ENCODE results near the gene TUBG1. TPM values are rescaled to one million over a fixed set of nuclear protein-coding genes. Genes with fewer than 3 reads are reported as not detected.

Gene TUBG1
- polyA plus RNA-seq, 1 of the 3 experiments (the other 2 are of a cell fraction): 145 TPM

GRCh38 chr17:42598905-42599304, 10.6 kb upstream of the TUBG1 start:
- Histone ChIP-seq H3K4me3 (ENCODE audit: low read depth in 2 of 2, low read length in 1 of 2) (no peak overlapping the region), H3F3A (replicated peaks; ENCODE audit: insufficient read depth) (peaks cover 6% of the 10 kb centered on the region), H3K36me3 (replicated peaks in 1 of 2; ENCODE audit: control insufficient read depth in 1 of 2, insufficient read depth in 2 of 2, low read length in 1 of 2) (peaks cover 0 to 17% of the 10 kb centered on the region in 2 experiments), H3K9me2 (no peaks in the 10 kb centered on the region), H3K27ac (ENCODE audit: low read depth in 2 of 2, low read length in 1 of 2) (no peak overlapping the region), H4K20me1 (ENCODE audit: insufficient read depth) (peaks cover 30% of the 10 kb centered on the region), H3K4me2 (no peak overlapping the region), H3K9ac (no peak overlapping the region), H2AFZ (ENCODE audit: low read depth) (no peak overlapping the region), H3K4me1 (ENCODE audit: control insufficient read depth in 1 of 2, insufficient read depth in 2 of 2, low read depth in 1 of 2, low read length in 1 of 2) (no peaks in the 10 kb centered on the region), H3K27me3 (ENCODE audit: insufficient read depth) (no peaks in the 10 kb centered on the region), H3K79me2 (ENCODE audit: insufficient read depth) (peaks cover 94% of the 10 kb centered on the region), H3K9me3 (no peaks in the 10 kb centered on the region)
- 92% methylated on average over 2 of the region's 2 CpGs for WGBS (ENCODE audit: low lambda C conversion rate)
- ChIA-PET POLR2A (interaction anchor here (0.9 to 2.1 kb wide), 3 partner anchors 10 to 80 kb away, joined by 3 to 11 read pairs (median 3); partner anchors contain the start of genes MLX, RETREG3 and TUBG1), CTCF (interaction anchor here (0.8 to 4.5 kb wide), 4 partner anchors 9 to 82 kb away, joined by 3 to 33 read pairs (median 6); partner anchors contain the start of gene PSMC3IP)
- DNase-seq: no peak
- TF ChIP-seq RXRA (IDR thresholded peaks at IDR 0.05; ENCODE audit: borderline replicate concordance, low read depth) (no peak), NFIC (IDR thresholded peaks at IDR 0.05; ENCODE audit: borderline replicate concordance) (no peak), PBX3 (IDR thresholded peaks at IDR 0.05) (no peak)

- Histone ChIP-seq H3K27me3 (ENCODE audit: insufficient read depth) (no peaks in the 10 kb centered on the region), H3K9me2 (no peaks in the 10 kb centered on the region), H3K4me3 (ENCODE audit: low read depth in 2 of 2, low read length in 1 of 2) (no peak overlapping the region), H3K79me2 (ENCODE audit: insufficient read depth) (peaks cover 100% of the 10 kb centered on the region), H3K4me2 (no peak overlapping the region), H3K4me1 (ENCODE audit: control insufficient read depth in 1 of 2, insufficient read depth in 2 of 2, low read depth in 1 of 2, low read length in 1 of 2) (peaks cover 0 to 3% of the 10 kb centered on the region in 2 experiments; a peak in 2 of 4 replicates), H3F3A (replicated peaks; ENCODE audit: insufficient read depth) (peaks cover 7% of the 10 kb centered on the region), H3K9me3 (no peaks in the 10 kb centered on the region), H4K20me1 (ENCODE audit: insufficient read depth) (peaks cover 67% of the 10 kb centered on the region), H3K27ac (ENCODE audit: low read depth in 2 of 2, low read length in 1 of 2) (no peak overlapping the region), H2AFZ (ENCODE audit: low read depth) (no peak overlapping the region), H3K9ac (no peak overlapping the region), H3K36me3 (replicated peaks in 1 of 2; ENCODE audit: control insufficient read depth in 1 of 2, insufficient read depth in 2 of 2, low read length in 1 of 2) (peaks cover 0 to 13% of the 10 kb centered on the region in 2 experiments)
- no peak for TF ChIP-seq TAF1 (IDR thresholded peaks at IDR 0.05; ENCODE audit: borderline replicate concordance, low read depth, low read length)
- no peak for TF ChIP-seq TCF12 (IDR thresholded peaks at IDR 0.05)
- TF ChIP-seq RFX5 (IDR thresholded peaks at IDR 0.05; ENCODE audit: low read length): no peak
- no peak for TF ChIP-seq POLR2AphosphoS5 (IDR thresholded peaks at IDR 0.05; ENCODE audit: low read depth, low read length)
- TF ChIP-seq CTCF (IDR thresholded peaks at IDR 0.05): no peak
- no peak for TF ChIP-seq MAX (IDR thresholded peaks at IDR 0.05; ENCODE audit: low read depth)
- TF ChIP-seq REST (IDR thresholded peaks at IDR 0.05; ENCODE audit: low read depth, low read length): no peak
- no peak for TF ChIP-seq IRF3 (IDR thresholded peaks at IDR 0.05; ENCODE audit: low read depth, low read length)
- TF ChIP-seq FOXJ3 (CRISPR knock-in tag; IDR thresholded peaks at IDR 0.05): no peak
- TF ChIP-seq PBX3 (IDR thresholded peaks at IDR 0.05): no peak
- TF ChIP-seq SMC3 (IDR thresholded peaks at IDR 0.05; ENCODE audit: low read depth, low read length): no peak
- no peak for TF ChIP-seq JUND (IDR thresholded peaks at IDR 0.05)
- no peak for TF ChIP-seq USF1 (IDR thresholded peaks at IDR 0.05; ENCODE audit: borderline replicate concordance, low read depth)
- no peak for TF ChIP-seq FOXM1 (IDR thresholded peaks at IDR 0.05; ENCODE audit: low read depth)
- TF ChIP-seq MEF2A (IDR thresholded peaks at IDR 0.05; ENCODE audit: borderline replicate concordance, low read depth): no peak
- no peak for DNase-seq
- ChIA-PET POLR2A (no interaction called here), CTCF (interaction anchor here (1.5 kb wide), 1 partner anchor 73 kb away, joined by 4 read pairs; the partner anchor contains the start of gene PLEKHH3)
- WGBS (ENCODE audit: low lambda C conversion rate): 99% methylated on average over 7 of the region's 7 CpGs
Measured at GRCh38 chr17:42603318-42603717, 6.2 kb upstream of the TUBG1 start.

All from SK-N-SH (cell line).